GM23338 (cell line): ENCODE results near the gene TAAR2. TPM values are rescaled to one million over a fixed set of nuclear protein-coding genes. Genes with fewer than 3 reads are reported as not detected.

Source experiments
- ATAC-seq: fragments of 200-7000 bp; cut with Tn5 transposase; 3 replicates; pipeline ENCODE4 v1.9.1; 2020
- DNase-seq: peaks from one replicate; pipeline ENCODE4 v3.0.0-alpha.2; 2015; ENCODE audit warnings: low spot score
- H2AFZ ChIP-seq: fragments of 200-600 bp; sonication (generic); 2 replicates; pipeline ENCODE4 v1.8.0; 2016; ENCODE audit warnings: antibody characterized with exemption, mild to moderate bottlenecking, moderate library complexity
- H3F3A ChIP-seq: fragments of 200-600 bp; sonication (generic); replicated peaks from 2 replicates; pipeline ENCODE4 v1.8.0; 2017; ENCODE audit warnings: antibody characterized with exemption, mixed run types, low read depth
- H3K27ac ChIP-seq: fragments of 200-600 bp; sonication (generic); 2 replicates; pipeline ENCODE4 v1.6.1; 2016; ENCODE audit warnings: low read depth
- H3K27me3 ChIP-seq: fragments of 200-600 bp; sonication (generic); 2 replicates; pipeline ENCODE4 v1.8.0; 2016; ENCODE audit warnings: mild to moderate bottlenecking, mixed run types, moderate library complexity; ENCODE audit not compliant: insufficient read depth
- H3K36me3 ChIP-seq: fragments of 200-600 bp; sonication (generic); 2 replicates; pipeline ENCODE4 v1.8.0; 2016; ENCODE audit warnings: mild to moderate bottlenecking; ENCODE audit not compliant: insufficient read depth
- H3K4me1 ChIP-seq: fragments of 200-600 bp; sonication (generic); 2 replicates; pipeline ENCODE4 v1.8.0; 2016; ENCODE audit warnings: mild to moderate bottlenecking, moderate library complexity; ENCODE audit not compliant: insufficient read depth
- H3K4me2 ChIP-seq: fragments of 200-600 bp; sonication (generic); 2 replicates; pipeline ENCODE4 v1.7.1; 2017; ENCODE audit warnings: mixed run types
- H3K4me3 ChIP-seq: fragments of 200-600 bp; sonication (generic); 2 replicates; pipeline ENCODE4 v1.6.1; 2016; ENCODE audit warnings: mixed run types
- H3K79me2 ChIP-seq: fragments of 200-600 bp; sonication (generic); replicated peaks from 2 replicates; pipeline ENCODE4 v1.8.0; 2017; ENCODE audit warnings: mild to moderate bottlenecking; ENCODE audit not compliant: insufficient read depth
- H3K9me2 ChIP-seq: fragments of 200-600 bp; sonication (generic); 2 replicates; pipeline ENCODE4 v1.8.0; 2017; ENCODE audit not compliant: insufficient read depth
- H4K20me1 ChIP-seq: fragments of 200-600 bp; sonication (generic); replicated peaks from 2 replicates; pipeline ENCODE4 v1.8.0; 2017; ENCODE audit warnings: mild to moderate bottlenecking; ENCODE audit not compliant: insufficient read depth
- H3K27ac Mint-ChIP-seq: 2 replicates; pipeline ENCODE4 v1.8.0; 2020; ENCODE audit warnings: inconsistent platforms, mild to moderate bottlenecking, moderate library complexity, mixed read lengths
- H3K27me3 Mint-ChIP-seq: 3 replicates; pipeline ENCODE4 v1.8.0; 2022; ENCODE audit warnings: low read depth, mild to moderate bottlenecking, moderate library complexity, mixed read lengths, inconsistent platforms; ENCODE audit not compliant: insufficient read depth, poor library complexity
- H3K36me3 Mint-ChIP-seq: 3 replicates; pipeline ENCODE4 v1.8.0; 2021; ENCODE audit warnings: low read depth, mild to moderate bottlenecking, inconsistent platforms, moderate library complexity, mixed read lengths
- H3K4me1 Mint-ChIP-seq: 3 replicates; pipeline ENCODE4 v1.8.0; 2020; ENCODE audit warnings: mild to moderate bottlenecking, inconsistent platforms, mixed read lengths
- H3K4me3 Mint-ChIP-seq: 3 replicates; pipeline ENCODE4 v1.8.0; 2021; ENCODE audit warnings: moderate library complexity, mild to moderate bottlenecking, inconsistent platforms, mixed read lengths
- H3K9me3 Mint-ChIP-seq: 3 replicates; pipeline ENCODE4 v1.8.0; 2020; ENCODE audit warnings: moderate library complexity, mild to moderate bottlenecking, inconsistent platforms, mixed read lengths
- CTCF ChIP-seq, 2 experiments: fragments of 200-600 bp in 1 of 2; sonication (generic) in 1 of 2; conservative IDR thresholded peaks; 2 replicates each; pipeline versions ENCODE4 v1.5.1 to v1.6.1; 2016 to 2017; ENCODE audit warnings: antibody characterized with exemption in 2 of 2, low read depth in 2 of 2, mild to moderate bottlenecking in 2 of 2, moderate library complexity in 1 of 2
- EZH2 ChIP-seq: fragments of 200-600 bp; sonication (generic); IDR thresholded peaks from one replicate; pipeline ENCODE4 v1.8.0; 2017; ENCODE audit warnings: antibody characterized with exemption, mild to moderate bottlenecking, low read depth; ENCODE audit not compliant: unreplicated experiment
- EZH2phosphoT487 ChIP-seq: fragments of 200-600 bp; sonication (generic); IDR thresholded peaks from one replicate; pipeline ENCODE4 v1.8.1; 2018; ENCODE audit warnings: antibody characterized with exemption; ENCODE audit not compliant: unreplicated experiment
- JUNB ChIP-seq: IDR thresholded peaks from one replicate; pipeline ENCODE4 v1.6.1; 2016; ENCODE audit warnings: antibody characterized with exemption; ENCODE audit not compliant: unreplicated experiment
- NANOG ChIP-seq: IDR thresholded peaks from 2 replicates; pipeline ENCODE4 v1.6.1; 2016; ENCODE audit warnings: antibody characterized with exemption, borderline replicate concordance
- ZNF114 ChIP-seq: fragments of 250-450 bp; sonication (Bioruptor Pico); IDR thresholded peaks from 2 replicates; pipeline ENCODE4 v1.5.0; 2020; ENCODE audit warnings: mild to moderate bottlenecking, moderate library complexity
- ZNF331 ChIP-seq: fragments of 250-450 bp; sonication (Bioruptor Pico); IDR thresholded peaks from 2 replicates; pipeline ENCODE4 v1.5.0; 2020; ENCODE audit warnings: low read depth, mild to moderate bottlenecking, moderate library complexity
- polyA plus RNA-seq: library from polyadenylated mRNA; unstranded; fragments of >200 nt; fragmentation: Nextera tagmentation; extraction: Ambion mirVana; gene quantifications from 2 replicates; pipeline ENCODE4 v1.2.1, GENCODE V29; 2016
- total RNA-seq: library from RNA; depleted of rRNA; stranded (reverse); fragments of >200 nt; shearing (Covaris generic); gene quantifications from 2 replicates; pipeline ENCODE4 v1.2.3, GENCODE V29; 2014
- TF ChIP-seq, protein P1 (sequence below): IDR thresholded peaks from one replicate; pipeline ENCODE4 v1.6.1; 2018; ENCODE audit warnings: antibody characterized with exemption; ENCODE audit not compliant: unreplicated experiment

Gene TAAR2
- total and polyA plus RNA-seq, 2 experiments from 2014 or later = not detected

- H3K36me3 Mint-ChIP-seq = no peaks in the 10 kb centered on the region
- no peak for TF ChIP-seq EZH2phosphoT487
- no peak for TF ChIP-seq ZNF114 (CRISPR knock-in tag)
- TF ChIP-seq CTCF (conservative IDR thresholded peaks at IDR 0.05; ENCODE audit: low read depth in 2 of 2) = no peak
- no peak for TF ChIP-seq ZNF331 (CRISPR knock-in tag)
- TF ChIP-seq JUNB = no peak
- TF ChIP-seq EZH2 = no peak
- H3K4me2 ChIP-seq = no peak overlapping the region
Observed at GRCh38 chr6:132648828-132649227, 24.8 kb upstream of the TAAR2 start.

DNA sequence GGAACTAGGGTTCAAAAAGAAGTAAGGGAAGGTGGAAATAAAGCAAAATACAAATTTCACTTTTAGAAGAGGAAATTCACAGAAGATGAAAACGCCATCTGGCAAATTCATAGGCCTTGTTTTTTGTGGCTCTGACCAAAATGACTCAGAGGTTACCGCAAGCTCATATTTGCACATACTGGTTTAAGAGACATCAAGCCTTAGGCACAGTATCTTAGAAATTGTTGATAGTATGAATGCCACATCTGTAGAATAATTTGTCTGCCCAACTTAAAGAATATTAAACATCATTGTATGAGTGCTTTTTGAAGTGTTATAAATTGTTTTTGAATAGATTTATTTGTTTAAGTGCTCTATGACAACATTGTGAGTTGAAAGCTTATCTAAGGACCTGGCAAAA is 24.3 kb upstream of the TAAR2 start:
- no peaks in the 10 kb centered on the region for H3K36me3 Mint-ChIP-seq
- H3K4me2 ChIP-seq = no peak overlapping the region
- no peaks in the 10 kb centered on the region for H3F3A ChIP-seq
- H3K27ac ChIP-seq = no peak overlapping the region
- H3K27me3 Mint-ChIP-seq = no peaks in the 10 kb centered on the region
- H3K4me1 Mint-ChIP-seq = no peaks in the 10 kb centered on the region
- H3K36me3 ChIP-seq = no peaks in the 10 kb centered on the region
- no peak overlapping the region for H2AFZ ChIP-seq
- H3K4me3 ChIP-seq = no peak overlapping the region
- no peaks in the 10 kb centered on the region for H3K9me3 Mint-ChIP-seq
- DNase-seq (no peak), ATAC-seq (no peak)
- peaks cover 7% of the 10 kb centered on the region; the same call in 1 of the 2 replicates for H3K4me1 ChIP-seq
- no peaks in the 10 kb centered on the region for H4K20me1 ChIP-seq
- no peak overlapping the region for H3K4me3 Mint-ChIP-seq
- peaks cover 19% of the 10 kb centered on the region for H3K9me2 ChIP-seq
- no peaks in the 10 kb centered on the region for H3K27me3 ChIP-seq
- H3K27ac Mint-ChIP-seq = no peak overlapping the region
- H3K79me2 ChIP-seq = no peaks in the 10 kb centered on the region
- TF ChIP-seq CTCF (conservative IDR thresholded peaks at IDR 0.05; ENCODE audit: low read depth in 2 of 2) (no peak), NANOG (no peak)
- TF ChIP-seq, protein P1, sequence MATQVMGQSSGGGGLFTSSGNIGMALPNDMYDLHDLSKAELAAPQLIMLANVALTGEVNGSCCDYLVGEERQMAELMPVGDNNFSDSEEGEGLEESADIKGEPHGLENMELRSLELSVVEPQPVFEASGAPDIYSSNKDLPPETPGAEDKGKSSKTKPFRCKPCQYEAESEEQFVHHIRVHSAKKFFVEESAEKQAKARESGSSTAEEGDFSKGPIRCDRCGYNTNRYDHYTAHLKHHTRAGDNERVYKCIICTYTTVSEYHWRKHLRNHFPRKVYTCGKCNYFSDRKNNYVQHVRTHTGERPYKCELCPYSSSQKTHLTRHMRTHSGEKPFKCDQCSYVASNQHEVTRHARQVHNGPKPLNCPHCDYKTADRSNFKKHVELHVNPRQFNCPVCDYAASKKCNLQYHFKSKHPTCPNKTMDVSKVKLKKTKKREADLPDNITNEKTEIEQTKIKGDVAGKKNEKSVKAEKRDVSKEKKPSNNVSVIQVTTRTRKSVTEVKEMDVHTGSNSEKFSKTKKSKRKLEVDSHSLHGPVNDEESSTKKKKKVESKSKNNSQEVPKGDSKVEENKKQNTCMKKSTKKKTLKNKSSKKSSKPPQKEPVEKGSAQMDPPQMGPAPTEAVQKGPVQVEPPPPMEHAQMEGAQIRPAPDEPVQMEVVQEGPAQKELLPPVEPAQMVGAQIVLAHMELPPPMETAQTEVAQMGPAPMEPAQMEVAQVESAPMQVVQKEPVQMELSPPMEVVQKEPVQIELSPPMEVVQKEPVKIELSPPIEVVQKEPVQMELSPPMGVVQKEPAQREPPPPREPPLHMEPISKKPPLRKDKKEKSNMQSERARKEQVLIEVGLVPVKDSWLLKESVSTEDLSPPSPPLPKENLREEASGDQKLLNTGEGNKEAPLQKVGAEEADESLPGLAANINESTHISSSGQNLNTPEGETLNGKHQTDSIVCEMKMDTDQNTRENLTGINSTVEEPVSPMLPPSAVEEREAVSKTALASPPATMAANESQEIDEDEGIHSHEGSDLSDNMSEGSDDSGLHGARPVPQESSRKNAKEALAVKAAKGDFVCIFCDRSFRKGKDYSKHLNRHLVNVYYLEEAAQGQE = no peak

More at GRCh38 chr6:132648828-132649227, 24.8 kb upstream of the TAAR2 start:
- Histone ChIP-seq H3K36me3 (no peaks in the 10 kb centered on the region), H3K27ac (no peak overlapping the region), H3K4me3 (no peak overlapping the region), H4K20me1 (no peaks in the 10 kb centered on the region), H3K4me1 (peaks cover 7% of the 10 kb centered on the region; the same call in 1 of the 2 replicates), H3K27me3 (no peaks in the 10 kb centered on the region), H3F3A (no peaks in the 10 kb centered on the region), H3K79me2 (no peaks in the 10 kb centered on the region), H2AFZ (no peak overlapping the region), H3K9me2 (peaks cover 19% of the 10 kb centered on the region)
- no peaks in the 10 kb centered on the region for H3K9me3 Mint-ChIP-seq
- H3K27me3 Mint-ChIP-seq = no peaks in the 10 kb centered on the region
- no peak overlapping the region for H3K27ac Mint-ChIP-seq
- no peak overlapping the region for H3K4me3 Mint-ChIP-seq
- DNase-seq = no peak
- no peak for ATAC-seq
- H3K4me1 Mint-ChIP-seq = no peaks in the 10 kb centered on the region
